Testis (tissue), 2 donors: Measurements from ENCODE around the gene ERAP2.

Source experiments
- POLR2A ChIP-seq: fragments of 450-650 bp; IDR thresholded peaks from one replicate; pipeline ENCODE4 v1.6.1; 2017; ENCODE audit warnings: antibody characterized with exemption, mild to moderate bottlenecking, moderate library complexity
- TF ChIP-seq, protein P1 (sequence below), 3 experiments: fragments of 450-650 bp in 2 of 3; fragments of 200-600 bp in 1 of 3; sonication (generic) in 1 of 3; IDR thresholded peaks; one replicate each; pipeline ENCODE4 v1.5.1; 2016 to 2019; ENCODE audit warnings: antibody characterized with exemption in 3 of 3, mild to moderate bottlenecking in 2 of 3, moderate library complexity in 1 of 3

DNA sequence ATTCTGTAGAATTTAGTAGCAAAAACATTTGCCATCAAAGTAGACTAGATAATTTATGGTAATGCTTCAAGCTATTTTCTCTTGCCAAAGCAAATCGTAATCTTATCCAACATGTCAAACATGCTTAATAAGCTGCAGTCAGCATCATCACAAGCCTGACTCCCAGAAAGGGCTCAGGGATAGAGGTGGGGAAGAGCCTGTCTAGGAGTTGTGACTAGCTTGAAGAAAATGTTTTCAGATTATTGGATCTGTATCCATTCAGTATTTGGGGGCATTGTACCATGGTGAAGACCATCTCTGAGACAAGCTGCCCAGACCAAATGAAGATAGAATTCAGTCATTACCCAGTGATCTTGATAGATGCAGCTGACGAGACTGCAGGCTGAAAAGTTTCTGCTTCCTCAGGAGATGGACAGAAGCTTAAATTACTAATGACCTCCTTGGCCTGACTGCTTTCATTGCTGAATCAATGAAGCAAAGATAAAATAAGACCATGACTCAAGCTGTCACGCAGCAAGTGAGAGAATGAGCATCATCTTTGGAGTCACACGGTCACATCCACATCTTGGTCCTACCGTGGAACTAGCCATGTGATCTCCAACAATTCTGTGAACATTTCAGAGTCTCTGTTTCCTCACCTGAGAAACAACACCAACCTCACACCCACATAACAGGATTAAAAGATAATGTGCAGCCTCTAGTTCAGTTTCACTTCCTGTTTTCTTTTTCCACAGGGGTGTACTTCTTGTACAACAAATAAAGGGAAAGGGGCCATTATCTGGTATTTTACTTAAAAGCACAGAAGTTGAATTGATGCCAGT, 9.4 kb downstream of the ERAP2 start:
- TF ChIP-seq, protein P1, sequence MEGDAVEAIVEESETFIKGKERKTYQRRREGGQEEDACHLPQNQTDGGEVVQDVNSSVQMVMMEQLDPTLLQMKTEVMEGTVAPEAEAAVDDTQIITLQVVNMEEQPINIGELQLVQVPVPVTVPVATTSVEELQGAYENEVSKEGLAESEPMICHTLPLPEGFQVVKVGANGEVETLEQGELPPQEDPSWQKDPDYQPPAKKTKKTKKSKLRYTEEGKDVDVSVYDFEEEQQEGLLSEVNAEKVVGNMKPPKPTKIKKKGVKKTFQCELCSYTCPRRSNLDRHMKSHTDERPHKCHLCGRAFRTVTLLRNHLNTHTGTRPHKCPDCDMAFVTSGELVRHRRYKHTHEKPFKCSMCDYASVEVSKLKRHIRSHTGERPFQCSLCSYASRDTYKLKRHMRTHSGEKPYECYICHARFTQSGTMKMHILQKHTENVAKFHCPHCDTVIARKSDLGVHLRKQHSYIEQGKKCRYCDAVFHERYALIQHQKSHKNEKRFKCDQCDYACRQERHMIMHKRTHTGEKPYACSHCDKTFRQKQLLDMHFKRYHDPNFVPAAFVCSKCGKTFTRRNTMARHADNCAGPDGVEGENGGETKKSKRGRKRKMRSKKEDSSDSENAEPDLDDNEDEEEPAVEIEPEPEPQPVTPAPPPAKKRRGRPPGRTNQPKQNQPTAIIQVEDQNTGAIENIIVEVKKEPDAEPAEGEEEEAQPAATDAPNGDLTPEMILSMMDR (IDR thresholded peaks at IDR 0.05) = no peak
- TF ChIP-seq POLR2A = no peak
